Myocyte (in vitro differentiated cells): ENCODE data around the gene NCK1. TPM values are rescaled to one million over a fixed set of nuclear protein-coding genes. Genes with fewer than 3 reads are reported as not detected.
A peak's percentile ranks its signal among the peaks of the same experiment; 100 is the strongest.

ENCODE experiments used
- DNase-seq: peaks from one replicate; pipeline ENCODE4 v3.0.0-alpha.2; 2012; ENCODE audit warnings: low read depth
- total RNA-seq: library from RNA; depleted of rRNA; stranded (reverse); fragments of >200 nt; gene quantifications from 2 replicates; pipeline ENCODE4 v1.2.3, GENCODE V29; 2014

NCK1 gene
- total RNA-seq, 1 donor from 2014 or later: 39.1 TPM

- DNase-seq: no peak
These were observed 44.7 kb downstream of the NCK1 start for GRCh38 chr3:136906725-136907124.

DNA sequence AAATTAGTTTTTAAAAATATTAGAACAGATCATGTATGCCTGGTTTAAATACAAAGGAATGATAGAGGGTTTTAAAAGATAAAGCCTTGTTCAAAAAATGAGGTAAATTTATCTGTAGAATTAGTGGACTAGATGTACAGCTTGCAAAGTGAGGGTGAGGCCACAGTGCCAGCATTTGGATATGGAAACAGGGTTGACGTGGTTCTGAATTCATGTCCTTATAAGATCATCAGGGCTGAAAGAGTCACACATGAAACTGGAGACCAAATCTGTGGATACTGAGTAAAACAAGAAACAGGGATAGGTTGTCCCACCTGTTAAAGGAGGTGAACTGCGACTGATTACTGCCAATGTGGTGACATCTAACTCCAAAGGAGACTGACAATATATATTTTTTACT, 46.3 kb downstream of the NCK1 start:
- DNase-seq: no peak

DNA sequence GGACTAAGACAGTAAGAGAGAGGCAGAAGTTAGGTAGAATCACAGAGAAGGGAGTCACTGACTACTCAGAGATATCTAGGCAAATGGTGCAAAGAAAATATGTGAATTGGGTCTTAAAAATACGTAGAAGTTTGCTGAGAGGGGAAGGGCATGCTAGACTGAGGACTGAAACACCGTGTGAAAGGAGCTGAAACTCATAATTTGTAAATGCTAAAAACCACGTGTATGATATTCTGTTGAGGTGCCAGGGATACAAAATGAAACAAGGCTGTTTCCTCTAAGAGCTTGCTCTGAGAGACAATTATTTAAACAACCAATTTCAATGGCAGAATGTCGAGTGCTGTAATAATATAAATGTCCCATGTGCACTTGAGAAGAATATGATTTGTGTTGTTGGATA, 47.2 kb downstream of the NCK1 start:
- no peak for DNase-seq

- DNase-seq: no peak
These were observed 48.7 kb downstream of the NCK1 start for GRCh38 chr3:136910697-136911096.

DNA sequence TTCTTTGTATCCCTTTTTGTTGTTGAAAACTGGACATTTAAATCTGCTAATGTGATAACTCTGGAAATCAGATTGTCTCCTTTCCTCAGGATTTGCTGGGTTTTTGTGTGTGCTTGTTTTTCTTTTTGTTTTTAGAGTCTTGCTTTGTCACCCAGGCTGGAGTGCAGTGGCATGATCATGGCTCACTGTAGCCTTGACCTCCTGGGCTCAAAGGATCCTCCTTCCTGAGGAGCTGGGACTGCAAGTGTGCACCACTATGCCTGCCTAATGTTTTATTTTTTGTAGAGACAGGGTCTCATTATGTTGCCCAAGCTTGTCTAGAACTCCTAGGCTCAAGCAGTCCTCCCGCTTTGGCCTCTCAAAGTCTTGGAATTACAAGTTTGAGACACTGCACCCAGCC, 51.2 kb downstream of the NCK1 start:
- no peak for DNase-seq

GRCh38 chr3:136914739-136915138, 52.7 kb downstream of the NCK1 start:
- no peak for DNase-seq

- no peak for DNase-seq
These were observed 54.2 kb downstream of the NCK1 start for GRCh38 chr3:136916223-136916622.

DNA sequence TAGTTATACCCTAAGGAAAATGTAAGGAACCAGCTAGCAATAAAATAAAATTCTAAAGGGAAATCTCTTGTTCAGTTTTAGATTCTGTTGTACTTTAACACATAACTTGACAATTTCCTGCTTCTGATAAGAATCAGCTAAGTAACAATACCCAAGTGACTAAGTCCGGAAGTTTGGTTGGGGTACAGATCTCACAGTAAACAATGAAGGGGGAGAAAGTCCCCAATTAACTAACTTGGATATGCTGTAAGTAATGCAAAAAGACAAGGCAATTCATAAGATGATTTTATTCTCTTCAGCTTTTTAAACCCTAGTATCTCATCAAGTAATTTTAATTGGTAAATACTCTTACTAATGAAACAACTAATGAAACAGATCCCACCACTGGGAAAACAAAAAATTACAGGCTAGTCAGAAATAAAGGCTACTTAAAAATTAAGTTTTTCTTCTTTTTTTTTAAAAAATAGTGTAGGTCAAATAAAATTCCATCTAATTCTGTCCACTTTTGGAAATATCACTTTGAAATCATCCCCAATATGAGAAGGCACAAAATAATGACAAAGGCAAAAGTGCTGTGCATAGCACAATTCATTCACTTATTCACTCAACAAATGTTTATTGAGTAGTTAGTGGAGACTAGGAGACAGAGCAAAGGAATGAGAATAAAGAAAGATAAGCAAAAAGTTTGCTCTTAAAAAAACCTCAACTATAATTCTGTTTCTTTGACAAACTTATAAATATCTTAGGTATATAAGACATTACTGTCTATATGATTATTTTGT, 58.0 kb downstream of the NCK1 start:
- DNase-seq: no peak

DNA sequence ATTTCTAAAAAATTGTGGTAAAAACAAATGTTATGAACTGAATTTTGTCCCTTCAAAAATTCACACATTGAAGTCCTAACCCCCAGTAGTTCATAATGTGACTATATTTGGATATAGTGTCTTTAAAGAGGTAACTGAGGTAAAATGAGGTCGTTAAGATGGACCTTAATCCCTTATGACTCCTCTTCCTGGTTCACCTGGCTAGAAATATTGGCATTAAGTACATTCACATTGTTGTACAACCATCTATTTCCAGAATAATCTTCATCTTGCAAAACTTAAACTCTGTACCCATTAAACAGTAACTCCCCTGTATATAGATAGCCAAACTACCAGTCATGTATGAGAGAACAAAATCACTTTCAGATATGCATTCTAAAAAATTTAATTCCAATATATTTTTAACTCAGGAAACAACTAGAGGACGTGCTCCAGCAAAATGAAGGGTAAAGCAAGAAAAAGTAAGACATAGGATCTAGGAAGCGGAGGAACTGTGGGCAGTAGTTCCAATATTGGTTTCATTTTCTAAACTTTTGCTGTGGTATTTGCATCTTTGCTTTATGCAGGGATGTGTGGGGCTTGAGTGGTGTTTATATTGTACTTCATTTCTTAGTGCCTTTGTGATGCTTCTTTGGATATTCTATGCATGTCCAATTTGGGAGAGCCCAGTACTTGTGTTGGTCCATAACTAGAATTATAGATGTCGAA, 59.0 kb downstream of the NCK1 start:
- no peak for DNase-seq

- no peak for DNase-seq
These were observed 63.6 kb downstream of the NCK1 start for GRCh38 chr3:136925425-136926190.

- DNase-seq: no peak
These were observed 66.2 kb downstream of the NCK1 start for GRCh38 chr3:136928240-136928639.

GRCh38 chr3:136929977-136930670, 68.1 kb downstream of the NCK1 start:
- DNase-seq: peak; percentile 35

DNA sequence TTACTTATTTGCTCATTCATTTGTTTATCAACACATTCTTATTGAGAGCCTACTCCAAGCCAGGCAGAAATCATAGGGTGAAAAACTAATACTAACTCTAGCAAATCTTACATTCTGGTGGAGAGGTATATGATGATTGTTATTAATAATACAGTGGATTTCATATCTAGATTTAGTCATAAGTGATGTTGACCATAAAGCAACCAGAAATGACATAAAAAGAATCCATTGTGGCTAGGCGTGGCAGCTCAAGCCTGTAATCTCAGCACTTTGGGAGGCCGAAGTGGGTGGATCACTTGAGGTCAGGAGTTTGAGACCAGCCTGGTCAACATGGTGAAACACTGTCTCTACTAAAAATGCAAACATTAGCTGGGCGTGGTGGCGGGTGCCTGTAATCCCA, 69.6 kb downstream of the NCK1 start:
- DNase-seq: no peak

DNA sequence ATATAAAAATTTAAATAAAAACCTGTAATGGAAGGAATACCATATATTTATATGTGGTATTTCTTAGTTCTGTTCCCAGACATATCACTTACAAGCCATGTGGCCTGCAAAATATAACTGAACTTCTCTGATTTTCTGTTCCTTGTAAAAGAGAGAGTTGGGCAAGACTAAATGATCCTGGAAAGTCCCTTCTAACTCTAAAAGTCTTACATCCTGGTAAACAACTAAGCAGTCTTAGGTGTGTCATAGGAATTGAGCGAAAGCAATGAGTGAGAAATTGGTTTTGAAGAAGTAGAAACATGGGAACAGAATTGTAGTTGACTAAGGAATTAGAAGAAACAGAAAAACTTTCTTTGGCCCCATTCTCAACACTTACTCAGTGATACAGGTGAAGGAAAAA, 70.5 kb downstream of the NCK1 start:
- DNase-seq: no peak

DNA sequence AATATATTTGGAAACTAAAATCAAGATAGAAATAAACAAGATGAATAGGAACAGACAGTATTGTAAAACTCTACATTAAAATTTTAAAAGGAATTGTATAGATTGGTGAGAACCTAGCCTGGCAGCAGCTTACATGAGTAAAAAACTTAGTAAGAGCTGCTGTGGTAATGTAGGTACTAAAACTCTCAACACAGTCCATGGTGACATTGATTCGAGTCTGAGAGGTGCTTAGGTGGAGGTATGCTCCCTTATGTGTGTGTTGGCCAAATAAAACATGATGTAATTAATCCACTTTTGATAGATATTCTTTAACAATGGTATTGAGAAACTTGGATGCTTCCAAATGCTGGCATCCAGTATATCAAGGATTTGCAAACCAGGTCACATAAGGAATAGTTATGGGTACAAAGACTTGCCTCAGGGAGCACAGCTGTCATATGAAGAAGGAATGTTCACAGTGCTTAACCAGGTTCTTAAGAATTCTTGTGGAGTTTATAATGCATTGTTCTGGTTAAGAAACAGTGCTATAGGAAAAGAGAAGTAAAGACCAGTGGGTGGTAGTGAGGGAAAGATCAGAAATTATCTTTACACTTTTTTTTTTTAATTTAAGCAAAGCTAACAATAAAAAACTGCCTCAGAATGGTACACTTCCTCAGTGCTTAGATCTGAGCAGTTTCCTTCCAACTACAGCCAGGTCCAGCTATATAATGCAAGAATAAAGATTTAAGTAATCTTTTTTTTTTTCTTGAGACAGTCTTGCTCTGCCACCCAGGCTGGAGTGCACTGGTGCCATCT, 71.2 kb downstream of the NCK1 start:
- no peak for DNase-seq

GRCh38 chr3:136937175-136937574, 75.2 kb downstream of the NCK1 start:
- DNase-seq: no peak

GRCh38 chr3:136937851-136938250, 75.8 kb downstream of the NCK1 start:
- DNase-seq: no peak

GRCh38 chr3:136938334-136938733, 76.3 kb downstream of the NCK1 start:
- DNase-seq: no peak

- no peak for DNase-seq
These were observed 77.5 kb downstream of the NCK1 start for GRCh38 chr3:136939489-136939888.

- no peak for DNase-seq
These were observed 80.8 kb downstream of the NCK1 start for GRCh38 chr3:136942803-136943202.

GRCh38 chr3:136943436-136943835, 81.4 kb downstream of the NCK1 start:
- no peak for DNase-seq
